Hematopoietic multipotent progenitor cell treated with erythropoietin and hydrocortisone succinate and interleukin-3 and kit ligand, for 8 days (in vitro differentiated cells): ENCODE results near the gene HSPA1L.
"Not testable (repeated sequence)": the region's sequence is repeated elsewhere in the genome, so short reads cannot be mapped to it uniquely, and the experiment has no call there.

Experiments
- DNase-seq: peaks from one replicate; pipeline ENCODE4 v3.0.0-alpha.2; 2015

HSPA1L gene

DNA sequence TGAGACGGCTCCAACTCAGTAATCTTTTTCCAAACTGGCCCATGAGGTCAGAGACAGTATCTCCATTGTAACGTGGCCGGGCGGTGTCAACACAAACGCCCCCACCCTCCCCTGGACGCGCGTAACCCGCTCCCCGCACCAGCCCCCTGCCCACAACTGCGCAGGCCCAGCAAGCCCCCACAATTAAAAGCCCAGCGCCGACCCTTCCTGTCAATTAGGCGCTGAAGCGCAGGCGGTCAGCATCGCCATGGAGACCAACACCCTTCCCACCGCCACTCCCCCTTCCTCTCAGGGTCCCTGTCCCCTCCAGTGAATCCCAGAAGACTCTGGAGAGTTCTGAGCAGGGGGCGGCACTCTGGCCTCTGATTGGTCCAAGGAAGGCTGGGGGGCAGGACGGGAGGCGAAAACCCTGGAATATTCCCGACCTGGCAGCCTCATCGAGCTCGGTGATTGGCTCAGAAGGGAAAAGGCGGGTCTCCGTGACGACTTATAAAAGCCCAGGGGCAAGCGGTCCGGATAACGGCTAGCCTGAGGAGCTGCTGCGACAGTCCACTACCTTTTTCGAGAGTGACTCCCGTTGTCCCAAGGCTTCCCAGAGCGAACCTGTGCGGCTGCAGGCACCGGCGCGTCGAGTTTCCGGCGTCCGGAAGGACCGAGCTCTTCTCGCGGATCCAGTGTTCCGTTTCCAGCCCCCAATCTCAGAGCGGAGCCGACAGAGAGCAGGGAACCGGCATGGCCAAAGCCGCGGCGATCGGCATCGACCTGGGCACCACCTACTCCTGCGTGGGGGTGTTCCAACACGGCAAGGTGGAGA, at the start of gene HSPA1L, which contains the start of gene HSPA1A:
Gene HSPA1L (minus strand): TSS at position 259 of the 814 bp plus-strand sequence. CDS start 3,311 bp downstream, outside the sequence.
Gene HSPA1A (plus strand): TSS at position 519 of the 814 bp plus-strand sequence. CDS start 214 bp downstream, at position 733.
- DNase-seq: peak; percentile 94

DNA sequence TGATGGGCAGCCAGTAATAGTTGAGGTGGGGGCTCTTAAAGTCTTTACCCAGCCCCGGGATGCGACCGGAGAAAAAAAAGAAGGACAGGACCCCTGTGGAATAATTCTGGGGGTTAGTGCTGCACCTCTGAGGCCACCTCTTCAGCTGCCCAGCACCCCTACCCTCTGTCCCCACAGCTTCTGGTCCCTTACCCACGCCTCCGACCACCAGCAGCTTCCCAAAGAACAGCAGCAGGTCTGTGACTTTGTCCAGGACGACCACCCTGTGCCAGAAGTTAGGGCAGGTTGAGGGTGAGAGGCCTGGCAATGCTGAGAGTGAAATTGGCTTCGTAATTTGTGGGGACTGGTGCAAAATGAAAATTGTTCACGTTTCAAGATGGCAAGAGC, 49.7 kb upstream of the HSPA1L start:
- no peak for DNase-seq

DNA sequence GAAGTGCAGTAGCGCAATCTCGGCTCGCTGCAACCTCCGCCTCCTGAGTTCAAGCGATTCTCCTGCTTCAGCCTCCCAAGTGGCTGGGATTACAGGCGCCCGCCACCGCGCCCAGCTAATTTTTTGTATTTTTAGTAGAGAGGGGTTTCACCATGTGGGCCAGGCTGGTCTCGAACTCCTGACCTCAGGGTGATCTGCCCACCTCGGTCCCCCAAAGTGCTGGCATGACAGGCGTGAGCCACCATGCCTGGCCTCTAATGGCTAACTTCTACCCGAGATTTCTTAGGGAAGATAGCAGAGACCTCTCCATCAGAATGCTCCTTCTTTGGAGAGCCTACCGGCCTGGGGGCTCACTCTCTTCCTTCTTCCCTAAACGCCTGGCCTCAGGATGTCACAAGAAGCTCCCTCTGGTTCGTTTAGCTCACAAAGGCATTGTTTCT, 49.1 kb upstream of the HSPA1L start:
- not testable (repeated sequence) for DNase-seq

DNA sequence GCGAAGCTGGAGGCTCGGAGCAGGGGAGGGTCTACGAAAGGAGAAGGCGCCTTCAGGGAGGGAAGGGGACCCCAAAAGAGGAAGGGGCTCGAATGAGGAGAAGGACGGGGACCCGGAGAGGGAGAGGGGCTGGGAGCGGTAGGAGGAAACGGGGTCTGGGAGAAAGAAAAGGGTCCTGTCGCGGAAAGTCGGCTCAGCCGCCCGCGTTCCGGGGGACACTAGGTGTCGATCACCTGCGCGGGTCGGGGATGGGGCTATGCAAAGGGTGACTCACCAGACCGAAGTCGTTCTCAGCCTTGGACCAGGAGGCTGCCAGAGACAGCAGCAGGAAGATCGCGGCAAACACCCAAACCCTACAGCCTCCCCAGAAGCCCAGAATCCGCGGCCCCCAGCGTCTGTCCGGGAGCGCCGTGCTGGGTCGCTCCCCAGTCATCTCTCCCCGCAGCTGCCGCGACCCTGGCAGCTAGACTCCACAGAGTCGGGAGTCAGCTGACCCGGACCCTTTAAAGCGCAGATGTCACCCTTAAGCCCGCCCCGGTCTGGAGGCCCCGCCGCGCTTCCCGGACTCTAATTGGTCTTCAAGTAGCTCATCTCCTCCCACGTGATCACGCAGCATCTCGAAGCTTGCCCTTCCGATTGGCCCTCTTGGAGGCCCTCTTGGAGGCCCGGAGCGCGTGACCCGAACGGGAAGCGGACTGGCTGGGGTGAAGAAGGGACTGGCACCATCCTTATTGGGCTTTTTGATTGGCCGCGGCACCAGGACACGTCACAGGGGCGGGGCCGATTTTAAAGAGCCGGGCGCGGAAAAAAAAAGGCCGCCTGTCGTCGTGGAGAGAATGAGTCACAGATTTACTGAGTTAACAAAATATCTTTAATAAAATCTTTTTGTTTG, 47.5 kb upstream of the HSPA1L start, which contains the start of gene NEU1:
Gene NEU1 (minus strand): TSS at position 478 of the 892 bp plus-strand sequence. CDS start 45 bp downstream, at position 433.
- DNase-seq: peak; percentile 100

DNA sequence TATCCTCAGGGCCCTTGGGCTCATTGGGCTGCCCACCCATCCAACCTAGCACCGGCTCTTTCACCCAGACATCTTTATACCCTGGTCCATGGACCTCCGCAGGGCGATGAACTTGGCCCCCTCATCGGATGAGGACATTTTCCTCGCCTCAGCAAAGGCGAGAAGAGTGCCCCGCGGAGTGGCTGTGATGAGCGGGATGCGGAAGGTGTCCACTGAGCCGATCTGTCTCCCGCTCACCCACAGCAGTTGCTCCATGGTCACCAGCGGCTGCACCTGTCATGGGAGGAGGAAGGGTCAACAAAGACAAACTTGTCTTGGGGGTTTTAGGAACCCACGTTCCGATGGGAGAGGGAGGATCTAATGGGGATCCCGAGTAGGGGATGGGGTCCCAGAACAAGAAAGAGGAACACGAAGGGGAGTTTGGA, 46.8 kb upstream of the HSPA1L start:
- no peak for DNase-seq

DNA sequence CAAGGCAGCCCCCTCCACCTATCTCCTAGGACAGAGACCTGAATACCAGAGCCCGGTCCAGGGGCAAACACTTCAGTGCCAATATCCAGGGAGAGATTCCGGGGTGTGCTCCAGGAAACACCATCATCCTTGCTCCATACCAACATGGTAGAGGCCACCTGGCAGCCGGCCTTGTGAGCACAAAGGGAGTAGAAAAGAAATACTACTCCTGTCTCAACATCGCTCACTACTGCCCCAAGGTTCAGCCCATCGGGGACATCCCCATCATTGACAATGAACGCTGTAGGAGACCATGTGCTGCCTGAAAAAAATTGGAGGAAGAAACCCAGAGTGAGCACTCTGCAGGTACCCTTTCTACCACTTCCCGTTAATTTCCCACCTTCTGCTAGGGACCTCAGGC, 46.1 kb upstream of the HSPA1L start:
- DNase-seq: no peak

DNA sequence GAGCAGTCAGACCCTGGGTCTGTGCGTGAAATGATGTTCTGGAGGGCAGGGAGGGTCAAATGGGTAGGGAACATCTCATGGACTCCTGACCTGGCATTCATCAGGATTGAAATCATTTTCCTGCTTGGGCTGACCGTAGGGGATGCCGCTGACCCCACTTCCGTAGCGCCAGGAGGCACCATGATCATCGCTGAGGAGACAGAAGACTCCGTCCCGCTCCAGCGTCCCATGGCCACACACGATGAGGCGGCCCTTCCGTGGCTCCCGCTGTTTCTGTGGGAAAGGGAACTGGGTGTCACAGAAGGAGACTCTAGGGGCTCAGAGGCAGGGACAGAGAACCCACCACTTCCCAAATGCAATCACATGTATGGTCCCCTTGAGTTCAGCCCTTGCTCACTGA, 45.3 kb upstream of the HSPA1L start:
- no peak for DNase-seq

DNA sequence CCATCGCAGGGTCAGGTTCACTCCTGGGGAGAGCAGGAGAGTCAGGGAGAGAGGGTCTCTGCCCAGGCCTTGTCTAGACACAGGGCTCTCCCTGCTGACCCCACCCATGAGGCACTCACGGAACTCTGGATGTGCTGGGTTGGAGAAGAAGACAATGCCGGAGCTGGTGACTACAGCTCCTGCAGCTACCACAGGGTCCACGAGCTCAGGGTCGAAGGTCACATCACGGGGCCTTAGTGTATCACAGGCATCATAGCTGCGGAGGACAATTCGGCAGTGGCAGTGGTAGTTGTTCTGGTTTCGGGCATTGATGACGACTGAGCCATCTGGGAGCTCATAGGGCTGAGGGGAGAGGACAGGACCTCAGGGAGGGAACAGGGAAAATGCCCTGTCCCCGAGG, 44.8 kb upstream of the HSPA1L start:
- DNase-seq: no peak

DNA sequence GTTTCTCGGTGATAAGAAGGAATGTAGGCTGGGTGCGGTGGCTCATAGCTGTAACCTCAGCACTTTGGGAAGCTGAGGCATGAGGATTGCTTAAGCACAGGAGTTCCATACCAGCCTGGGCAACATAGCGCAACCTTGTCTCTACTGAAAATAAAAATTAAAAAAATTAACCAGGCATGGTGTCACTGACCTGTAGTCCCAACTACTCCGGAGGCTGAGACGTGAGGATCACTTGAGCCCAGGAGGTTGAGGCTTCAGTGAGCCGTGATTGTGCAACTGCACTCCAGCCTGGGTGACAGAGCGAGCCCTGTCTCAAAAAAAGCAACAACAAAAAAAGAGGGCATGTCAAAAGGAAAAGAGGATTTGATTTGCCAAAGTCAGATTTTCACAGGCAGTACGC, 43.6 kb upstream of the HSPA1L start:
- DNase-seq: no peak

DNA sequence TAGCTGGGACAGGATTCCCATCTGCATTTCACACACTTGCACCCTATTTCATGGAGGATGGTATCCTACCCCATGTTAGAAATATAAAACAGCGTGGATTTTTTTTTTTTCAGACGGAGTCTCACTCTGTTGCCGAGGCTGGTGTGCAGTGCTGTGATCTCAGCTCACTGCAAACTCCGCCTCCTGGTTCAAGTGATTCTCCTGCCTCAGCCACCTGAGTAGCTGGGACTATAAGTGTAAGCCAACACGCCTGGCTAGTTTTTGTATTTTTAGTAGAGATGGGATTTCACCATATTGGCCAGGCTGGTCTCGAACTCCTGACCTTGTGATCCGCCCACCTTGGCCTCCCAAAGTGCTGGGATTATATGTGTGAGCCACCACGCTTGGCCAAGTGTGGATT, 42.7 kb upstream of the HSPA1L start:
- DNase-seq: not testable (repeated sequence)

DNA sequence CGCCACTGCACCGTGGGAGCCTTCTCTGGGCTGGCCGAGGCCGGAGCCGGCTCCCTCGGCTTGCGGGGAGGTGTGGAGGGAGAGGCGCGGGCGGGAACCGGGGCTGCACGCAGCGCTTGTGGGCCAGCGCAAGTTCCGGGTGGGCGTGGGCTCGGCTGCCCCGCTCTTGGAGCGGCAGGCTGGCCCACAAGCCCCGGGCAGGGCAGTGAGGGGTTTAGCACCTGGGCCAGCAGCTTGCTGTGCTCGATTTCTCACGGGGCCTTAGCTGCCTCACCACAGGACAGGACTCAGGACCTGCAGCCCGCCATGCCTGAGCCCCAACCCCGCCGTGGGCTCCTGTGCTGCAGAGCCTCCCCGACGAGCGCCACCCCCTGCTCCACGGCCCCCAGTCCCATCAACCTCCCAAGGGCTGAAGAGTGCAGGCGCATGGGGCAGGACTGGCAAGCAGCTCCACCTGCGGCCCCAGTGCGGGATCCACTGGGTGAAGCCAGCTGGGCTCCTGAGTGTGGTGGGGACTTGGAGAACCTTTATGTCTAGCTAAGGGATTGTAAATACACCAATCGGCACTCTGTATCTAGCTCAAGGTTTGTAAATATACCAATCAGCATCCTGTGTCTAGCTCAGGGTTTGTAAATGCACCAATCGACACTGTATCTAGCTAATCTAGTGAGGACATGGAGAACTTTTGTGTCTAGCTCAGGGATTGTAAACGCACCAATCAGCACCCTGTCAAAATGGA, 37.1 kb upstream of the HSPA1L start:
- not testable (repeated sequence) for DNase-seq

DNA sequence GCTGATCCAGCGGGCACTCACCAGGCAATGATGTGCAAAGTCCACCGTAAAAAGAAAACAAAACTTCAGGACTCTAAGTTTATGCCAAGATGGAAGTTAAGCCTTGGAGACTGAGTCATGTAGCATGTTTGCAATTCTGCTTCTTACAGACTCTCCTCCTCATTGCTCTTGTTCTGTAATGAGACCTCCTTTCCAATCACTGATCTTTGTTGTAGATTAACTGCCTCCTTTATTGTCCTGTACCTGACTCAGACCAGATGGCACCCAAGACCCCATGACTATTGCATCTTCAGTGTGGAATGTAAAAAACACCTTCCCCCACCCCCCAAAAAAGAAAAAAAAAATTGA, 36.4 kb upstream of the HSPA1L start:
- no peak for DNase-seq

DNA sequence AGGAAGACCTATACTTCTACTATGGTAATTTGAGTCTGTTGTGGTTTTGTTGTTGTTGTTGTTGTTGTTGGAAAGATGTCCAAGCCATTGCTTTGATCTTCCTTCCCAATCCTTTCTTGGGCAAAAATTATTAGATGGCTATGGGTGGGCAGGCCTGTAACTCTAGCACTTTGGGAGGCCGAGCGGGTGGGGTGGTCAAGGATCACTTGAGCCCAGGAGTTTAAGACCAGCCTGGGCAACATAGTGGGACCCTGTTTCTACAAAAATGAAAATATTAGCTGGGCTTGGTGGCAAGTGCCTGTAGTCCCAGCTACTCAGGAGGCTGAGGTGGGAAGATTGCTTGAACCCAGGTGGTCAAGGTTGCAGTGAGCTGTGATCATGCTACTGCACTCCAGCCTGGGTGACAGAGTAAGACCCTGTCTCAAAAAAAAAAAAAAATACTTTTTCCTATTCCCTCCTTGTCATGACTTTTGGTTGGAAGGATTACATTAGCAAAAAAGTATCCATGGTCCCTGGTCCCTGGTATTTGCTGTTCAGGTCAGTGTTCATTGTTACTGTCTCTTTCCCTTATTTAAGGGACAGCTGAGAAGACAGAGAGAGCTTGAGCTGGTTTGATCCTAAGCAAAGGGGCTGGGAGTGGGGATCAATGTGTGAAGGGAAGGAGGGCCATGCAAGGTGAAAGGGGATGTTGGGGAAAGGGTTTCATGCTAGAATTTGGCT, 35.8 kb upstream of the HSPA1L start:
- no peak for DNase-seq

DNA sequence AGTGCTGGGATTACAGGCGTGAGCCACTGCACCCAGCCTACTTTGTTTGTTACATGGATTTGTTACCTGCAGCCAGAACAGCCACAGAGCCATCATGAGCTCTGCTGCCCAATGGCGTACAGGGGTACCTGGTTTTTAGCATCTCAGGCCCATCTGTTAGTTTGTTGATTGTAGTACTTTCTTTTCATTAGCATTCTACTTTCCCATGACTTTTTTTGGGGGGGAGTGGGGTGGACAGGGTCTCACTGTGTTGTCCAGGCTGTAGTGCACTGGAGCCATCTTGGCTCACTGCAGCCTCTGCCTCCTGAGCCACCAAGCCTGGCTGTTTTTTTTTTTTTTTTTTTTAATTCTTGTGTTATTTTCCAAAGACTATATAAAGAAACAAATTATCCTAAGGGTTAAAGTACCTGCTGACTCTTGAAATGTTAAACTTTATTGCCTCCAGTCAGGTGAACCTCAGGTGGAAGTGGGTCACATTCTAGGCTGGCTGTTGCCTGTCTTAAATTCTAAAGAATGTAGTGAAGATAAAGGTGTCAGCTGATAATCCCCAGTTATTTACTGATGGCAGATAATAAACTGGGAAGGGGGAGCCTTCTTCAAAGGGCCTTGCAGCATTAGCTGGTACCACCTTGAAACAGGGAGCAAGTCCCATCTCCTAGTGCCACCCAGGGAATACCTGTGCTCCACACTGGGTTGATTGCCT, 32.3 kb upstream of the HSPA1L start:
- no peak for DNase-seq

DNA sequence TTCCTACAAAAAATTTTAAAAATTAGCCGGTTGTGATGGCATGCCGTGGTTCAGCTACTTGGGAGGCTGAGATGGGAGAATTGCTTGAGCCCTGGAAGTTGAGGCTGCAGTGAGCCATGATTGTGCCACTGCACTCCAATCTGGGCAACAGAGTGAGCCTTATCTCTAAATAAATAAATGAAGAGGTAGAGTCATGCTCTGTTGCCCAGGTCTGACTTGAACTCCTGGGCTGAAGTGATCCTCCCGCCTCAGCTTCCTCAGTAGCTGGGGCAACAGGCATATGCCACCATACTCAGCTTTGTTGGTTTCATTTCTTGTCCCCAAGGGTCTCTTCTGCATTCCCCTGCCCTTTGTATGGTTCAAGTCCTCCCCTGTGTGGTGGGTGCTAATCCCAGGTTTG, 29.4 kb upstream of the HSPA1L start:
- no peak for DNase-seq

DNA sequence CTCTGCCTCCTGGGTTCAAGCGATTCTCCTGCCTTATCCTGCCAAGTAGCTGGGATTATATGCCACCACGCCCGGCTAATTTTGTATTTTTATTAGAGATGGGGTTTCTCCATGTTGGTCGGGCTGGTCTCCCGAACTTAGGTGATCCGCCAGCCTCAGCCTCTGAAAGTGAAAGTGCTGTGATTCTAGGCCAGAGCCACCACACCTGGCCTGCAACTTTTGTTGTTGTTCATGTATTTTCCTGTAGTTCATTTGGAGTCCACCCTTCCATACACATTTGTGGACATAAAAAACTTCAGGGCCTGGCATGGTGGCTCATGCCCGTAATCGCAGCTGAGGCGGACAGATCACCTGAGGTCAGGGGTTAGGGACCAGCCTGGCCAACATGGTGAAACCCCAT, 27.0 kb upstream of the HSPA1L start:
- no peak for DNase-seq

DNA sequence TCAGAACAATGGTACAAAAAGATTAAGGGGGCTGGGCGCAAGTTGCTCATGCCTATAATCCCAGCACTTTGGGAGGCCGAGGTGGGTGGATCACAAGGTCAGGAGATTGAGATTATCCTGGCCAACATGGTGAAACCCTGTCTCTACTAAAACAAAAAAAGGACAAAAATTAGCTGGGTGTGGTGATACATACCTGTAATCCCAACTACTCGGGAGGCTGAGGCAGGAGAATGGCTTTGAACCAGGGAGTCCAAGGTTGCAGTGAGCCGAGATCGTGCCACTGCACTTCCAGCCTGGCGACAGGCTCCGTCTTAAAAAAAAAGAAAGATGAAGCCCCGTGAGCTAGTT, 24.7 kb upstream of the HSPA1L start:
- not testable (repeated sequence) for DNase-seq

DNA sequence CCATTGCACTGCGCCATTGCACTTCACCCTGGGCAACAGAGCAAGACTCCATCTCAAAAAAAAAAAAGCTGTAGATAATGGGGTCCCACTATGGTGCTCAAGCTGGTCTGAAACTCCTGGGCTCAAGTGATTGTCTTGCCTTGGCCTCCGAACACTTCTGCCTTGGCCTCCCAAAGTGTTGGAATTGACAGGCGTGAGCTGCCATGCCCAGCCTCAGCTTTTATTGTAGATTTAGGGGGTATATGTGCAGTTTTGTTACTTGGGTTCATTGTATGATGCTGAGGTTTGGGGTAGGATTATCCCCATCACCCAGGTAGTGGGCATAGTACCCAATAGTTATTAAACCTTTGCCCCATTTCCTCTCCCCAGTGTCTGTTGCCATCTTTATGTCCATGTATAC, 23.9 kb upstream of the HSPA1L start:
- no peak for DNase-seq

DNA sequence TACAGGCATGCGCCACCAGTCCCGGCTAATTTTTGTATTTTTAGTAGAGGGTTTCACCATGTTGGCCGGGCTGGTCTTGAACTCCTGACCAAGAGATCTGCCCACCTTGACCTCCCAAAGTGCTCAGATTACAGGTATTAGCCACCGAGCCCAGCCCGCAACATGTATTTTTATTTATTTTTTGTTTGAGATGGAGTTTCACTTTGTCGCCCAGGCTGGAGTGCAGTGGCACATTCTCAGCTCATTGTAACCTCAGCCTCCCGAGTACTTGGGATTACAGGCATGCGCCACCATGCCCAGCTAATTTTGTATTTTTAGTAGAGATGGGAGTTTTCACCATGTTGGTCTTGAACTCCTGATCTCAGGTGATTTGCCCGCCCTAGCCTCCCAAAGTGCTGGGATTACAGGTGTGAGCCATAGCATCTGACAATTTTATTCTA, 23.1 kb upstream of the HSPA1L start:
- not testable (repeated sequence) for DNase-seq

DNA sequence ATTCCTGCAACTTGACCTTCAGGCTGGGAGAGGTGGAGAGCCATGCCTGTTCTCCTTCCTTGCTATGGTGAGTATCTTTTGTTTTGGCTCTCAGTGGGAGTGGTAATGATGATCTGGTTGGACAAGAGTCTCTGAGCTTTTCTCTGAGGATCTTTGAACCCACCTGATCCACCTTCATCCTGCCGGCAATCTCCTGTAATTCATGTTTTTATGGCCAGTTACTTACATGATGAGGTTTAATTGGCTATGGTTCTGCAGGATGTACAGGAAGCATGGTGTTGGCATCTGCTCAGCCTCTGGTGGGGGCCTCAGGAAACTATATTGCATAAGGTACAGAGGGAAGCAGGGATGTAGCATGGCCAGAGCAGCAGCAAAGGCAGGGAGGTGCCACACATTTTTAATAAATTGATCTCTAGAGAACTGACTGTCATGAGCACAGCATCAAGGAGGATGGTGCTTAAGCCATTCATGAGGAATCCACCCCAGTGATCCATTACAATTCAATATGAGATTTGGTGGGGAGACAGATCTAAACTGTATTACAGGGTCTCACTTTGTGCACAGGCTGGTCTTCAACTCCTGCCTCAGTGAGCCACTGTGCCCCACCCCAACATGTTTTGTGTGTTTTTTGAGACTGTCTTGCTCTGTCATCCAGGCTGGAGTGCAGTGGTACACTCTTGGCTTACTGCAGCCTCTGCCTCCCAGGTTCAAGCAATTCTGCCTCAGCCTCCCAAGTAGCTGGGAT, 22.5 kb upstream of the HSPA1L start:
- DNase-seq: peak; percentile 14
